IMR-90 (cell line): ENCODE data around the gene DCLRE1B. TPM values are rescaled to one million over a fixed set of nuclear protein-coding genes. Genes with fewer than 3 reads are reported as not detected.

Experiments used
- ATAC-seq: fragments of 200-7000 bp; cut with Tn5 transposase; 2 replicates; pipeline ENCODE4 v1.9.1; 2020; ENCODE audit warnings: low read depth, mild to moderate bottlenecking, moderate library complexity
- BruUV-seq: library from RNA; stranded (reverse); fragments of 400-500 nt; replicated peaks from 2 replicates; lab custom pipeline; 2021; lab: Mats Ljungman, UMichigan
- CTCF ChIA-PET: fragments of 300-600 bp; formaldehyde crosslinking; extraction: SDS; loops from one replicate; lab custom pipeline; 2021; ENCODE audit warnings: antibody characterized with exemption; lab: Yijun Ruan, JAX
- POLR2A ChIA-PET: fragments of 300-600 bp; sonication (Branson Sonifier 250); formaldehyde crosslinking; loops from one replicate; lab custom pipeline; 2022; ENCODE audit warnings: antibody characterized with exemption; ENCODE audit not compliant: unreplicated experiment; lab: Charles Lee
- DNase-seq: peaks from one replicate; pipeline ENCODE4 v3.0.0; 2013
- H2AFZ ChIP-seq: replicated peaks from 2 replicates; pipeline ENCODE3; 2013; ENCODE audit warnings: low read length, mild to moderate bottlenecking; ENCODE audit not compliant: poor library complexity
- H2AK5ac ChIP-seq: 2 replicates; pipeline ENCODE4 v1.6.1; 2013; ENCODE audit warnings: low read depth, low read length, inconsistent platforms
- H2AK9ac ChIP-seq: replicated peaks from 2 replicates; pipeline ENCODE3; 2013; ENCODE audit warnings: mild to moderate bottlenecking, low read depth, low read length, moderate library complexity; ENCODE audit not compliant: poor library complexity
- H2BK120ac ChIP-seq: 2 replicates; pipeline ENCODE4 v1.6.1; 2013; ENCODE audit warnings: low read depth, low read length, inconsistent platforms
- H2BK15ac ChIP-seq: 3 replicates; pipeline ENCODE4 v1.6.1; 2013; ENCODE audit warnings: low read depth, low read length, inconsistent platforms
- H2BK20ac ChIP-seq: 2 replicates; pipeline ENCODE4 v1.6.1; 2013; ENCODE audit warnings: low read depth, mild to moderate bottlenecking, inconsistent platforms, low read length, moderate library complexity
- H2BK5ac ChIP-seq: 2 replicates; pipeline ENCODE4 v1.6.1; 2013; ENCODE audit warnings: mild to moderate bottlenecking, low read depth, low read length, inconsistent platforms; ENCODE audit not compliant: poor library complexity, severe bottlenecking
- H3K14ac ChIP-seq: replicated peaks from 2 replicates; pipeline ENCODE4 v1.6.1; 2013; ENCODE audit warnings: low read depth, low read length, inconsistent platforms
- H3K18ac ChIP-seq: 2 replicates; pipeline ENCODE4 v1.6.1; 2013; ENCODE audit warnings: low read depth, low read length, control low read depth
- H3K23ac ChIP-seq: 2 replicates; pipeline ENCODE4 v1.6.1; 2013; ENCODE audit warnings: low read depth, low read length, inconsistent platforms
- H3K27ac ChIP-seq: 2 replicates; pipeline ENCODE4 v1.5.1; 2013; ENCODE audit warnings: mild to moderate bottlenecking, control low read depth, low read length; ENCODE audit not compliant: insufficient read depth
- H3K27me3 ChIP-seq: 2 replicates; pipeline ENCODE4 v1.6.1; 2013; ENCODE audit warnings: low read length; ENCODE audit not compliant: control insufficient read depth, insufficient read depth
- H3K36me3 ChIP-seq: 2 replicates; pipeline ENCODE4 v1.6.1; 2013; ENCODE audit warnings: low read length, mixed read lengths; ENCODE audit not compliant: control insufficient read depth, insufficient read depth
- H3K4ac ChIP-seq: 2 replicates; pipeline ENCODE4 v1.6.1; 2013; ENCODE audit warnings: low read depth, low read length, inconsistent platforms
- H3K4me1 ChIP-seq: 2 replicates; pipeline ENCODE4 v1.6.1; 2013; ENCODE audit warnings: low read length, mixed read lengths; ENCODE audit not compliant: control insufficient read depth, insufficient read depth
- H3K4me2 ChIP-seq: 2 replicates; pipeline ENCODE4 v1.6.1; 2013; ENCODE audit warnings: low read depth, mild to moderate bottlenecking, control low read depth, low read length, moderate library complexity
- H3K4me3 ChIP-seq: 2 replicates; pipeline ENCODE4 v1.5.1; 2013; ENCODE audit warnings: low read depth, mild to moderate bottlenecking, control low read depth, low read length, moderate library complexity; ENCODE audit not compliant: insufficient read depth
- H3K56ac ChIP-seq: 2 replicates; pipeline ENCODE4 v1.6.1; 2013; ENCODE audit warnings: low read length, inconsistent platforms; ENCODE audit not compliant: insufficient read depth; ENCODE audit errors: extremely low read depth
- H3K79me1 ChIP-seq, 2 experiments: 2 replicates each; pipeline ENCODE4 v1.6.1; 2013; ENCODE audit warnings: low read length in 2 of 2, inconsistent platforms in 1 of 2, low read depth in 1 of 2
- H3K9ac ChIP-seq: 2 replicates; pipeline ENCODE4 v1.6.1; 2013; ENCODE audit warnings: low read depth, low read length, control low read depth
- H3K9me1 ChIP-seq: 2 replicates; pipeline ENCODE4 v1.6.1; 2013; ENCODE audit warnings: low read length, inconsistent platforms; ENCODE audit not compliant: insufficient read depth
- H3K9me3 ChIP-seq: 2 replicates; pipeline ENCODE4 v1.6.1; 2013; ENCODE audit warnings: low read length; ENCODE audit not compliant: control insufficient read depth, insufficient read depth
- H4K20me1 ChIP-seq: 2 replicates; pipeline ENCODE4 v1.6.1; 2013; ENCODE audit warnings: low read length, inconsistent platforms; ENCODE audit not compliant: insufficient read depth
- H4K5ac ChIP-seq: 2 replicates; pipeline ENCODE4 v1.6.1; 2013; ENCODE audit warnings: mild to moderate bottlenecking, low read depth, low read length, control low read depth
- H4K8ac ChIP-seq, 2 experiments: 2 replicates each; pipeline ENCODE4 v1.6.1; 2013; ENCODE audit warnings: low read depth in 2 of 2, low read length in 2 of 2, control low read depth in 1 of 2, inconsistent platforms in 1 of 2
- H4K91ac ChIP-seq: 2 replicates; pipeline ENCODE4 v1.6.1; 2013; ENCODE audit warnings: low read depth, low read length, inconsistent platforms; ENCODE audit not compliant: insufficient read depth
- BHLHE40 ChIP-seq: fragments of 150-350 bp; IDR thresholded peaks from 2 replicates; pipeline ENCODE4 v1.6.1; 2016; ENCODE audit warnings: mild to moderate bottlenecking, low read depth, low read length
- CEBPB ChIP-seq: IDR thresholded peaks from 2 replicates; pipeline ENCODE4 v1.6.1; 2012; ENCODE audit warnings: low read depth, low read length, improper control_type of control experiment
- FOS ChIP-seq: fragments of 150-350 bp; IDR thresholded peaks from 2 replicates; pipeline ENCODE4 v1.6.1; 2016; ENCODE audit warnings: low read depth, low read length
- MAFK ChIP-seq: IDR thresholded peaks from 2 replicates; pipeline ENCODE4 v1.6.1; 2012; ENCODE audit warnings: low read depth, low read length, improper control_type of control experiment
- MAZ ChIP-seq: IDR thresholded peaks from 2 replicates; pipeline ENCODE4 v1.6.1; 2012; ENCODE audit warnings: low read depth, mild to moderate bottlenecking, low read length, improper control_type of control experiment, moderate library complexity, borderline replicate concordance
- MXI1 ChIP-seq: IDR thresholded peaks from 2 replicates; pipeline ENCODE4 v1.6.1; 2012; ENCODE audit warnings: low read depth, mild to moderate bottlenecking, low read length, moderate library complexity, borderline replicate concordance
- NFE2L2 ChIP-seq: fragments of 150-350 bp; IDR thresholded peaks from 2 replicates; pipeline ENCODE4 v1.6.1; 2016; ENCODE audit warnings: low read depth, mild to moderate bottlenecking, low read length
- POLR2A ChIP-seq: IDR thresholded peaks from 2 replicates; pipeline ENCODE4 v1.6.1; 2012; ENCODE audit warnings: mild to moderate bottlenecking, low read depth, low read length
- RAD21 ChIP-seq: IDR thresholded peaks from 2 replicates; pipeline ENCODE4 v1.6.1; 2012; ENCODE audit warnings: low read length, improper control_type of control experiment
- RCOR1 ChIP-seq: IDR thresholded peaks from 2 replicates; pipeline ENCODE4 v1.6.1; 2012; ENCODE audit warnings: mild to moderate bottlenecking, low read length, improper control_type of control experiment; ENCODE audit not compliant: insufficient replicate concordance
- RFX5 ChIP-seq: IDR thresholded peaks from 2 replicates; pipeline ENCODE4 v1.8.0; 2012; ENCODE audit warnings: low read depth, mild to moderate bottlenecking, low read length, moderate library complexity
- SMC3 ChIP-seq: fragments of 150-350 bp; IDR thresholded peaks from 2 replicates; pipeline ENCODE4 v1.6.1; 2016; ENCODE audit warnings: low read depth, mild to moderate bottlenecking, antibody characterized with exemption, low read length, moderate library complexity
- WGBS, 2 experiments: methylation state at CpG; one replicate each; pipeline versions ENCODE4 v1.1.5 to v1.1.7; 2013; ENCODE audit warnings: missing lambda C conversion rate in 2 of 2; ENCODE audit not compliant: insufficient read length in 1 of 2; ENCODE audit errors: extremely low coverage in 2 of 2; 5-methylcytosine and 5-hydroxymethylcytosine counted together
- dilution Hi-C: fragments of 300-500 bp; cut with HindIII; formaldehyde crosslinking; loops from one replicate; pipeline ENCODE4 v1.14.3; 2018; ENCODE audit warnings: low sequenced_read_pairs; ENCODE audit not compliant: unreplicated experiment
- in situ Hi-C: fragments of 300-500 bp; cut with MboI; formaldehyde crosslinking; loops from 3 replicates; pipeline ENCODE4 v1.14.3; 2019; ENCODE audit warnings: low sequenced_read_pairs, inconsistent platforms, mixed read lengths
- intact Hi-C: fragments of 100-400 bp; cut with micrococcal nuclease; formaldehyde crosslinking; loops from 2 replicates; pipeline ENCODE4 v1.10.0; 2022
- polyA plus RNA-seq, 3 experiments: library from polyadenylated mRNA; depleted of rRNA; stranded (reverse); fragments of >200 nt; gene quantifications; 2 replicates each; pipeline ENCODE4 v1.2.3, GENCODE V29; 2012; ENCODE audit warnings: low replicate concordance in 1 of 3
- total RNA-seq: library from RNA; depleted of rRNA; stranded (reverse); fragments of >200 nt; gene quantifications from 2 replicates; pipeline ENCODE4 v1.2.3, GENCODE V29; 2012
- TF ChIP-seq, protein P1 (sequence below): conservative IDR thresholded peaks from 2 replicates; pipeline ENCODE4 v1.5.1; 2012; ENCODE audit warnings: mild to moderate bottlenecking, low read depth, low read length, improper control_type of control experiment
- TF ChIP-seq, protein P2 (sequence below): fragments of 150-350 bp; IDR thresholded peaks from 2 replicates; pipeline ENCODE4 v1.6.1; 2016; ENCODE audit warnings: low read depth, mild to moderate bottlenecking, low read length, moderate library complexity, borderline replicate concordance
- TF ChIP-seq, protein P3 (sequence below): fragments of 150-350 bp; IDR thresholded peaks from 2 replicates; pipeline ENCODE4 v1.6.1; 2017; ENCODE audit warnings: mild to moderate bottlenecking, antibody characterized with exemption, low read length, low read depth

Gene DCLRE1B
- total and polyA plus RNA-seq, 2 of the 4 experiments (the other 2 are of a cell fraction) = 4.9 to 6.1 TPM

DNA sequence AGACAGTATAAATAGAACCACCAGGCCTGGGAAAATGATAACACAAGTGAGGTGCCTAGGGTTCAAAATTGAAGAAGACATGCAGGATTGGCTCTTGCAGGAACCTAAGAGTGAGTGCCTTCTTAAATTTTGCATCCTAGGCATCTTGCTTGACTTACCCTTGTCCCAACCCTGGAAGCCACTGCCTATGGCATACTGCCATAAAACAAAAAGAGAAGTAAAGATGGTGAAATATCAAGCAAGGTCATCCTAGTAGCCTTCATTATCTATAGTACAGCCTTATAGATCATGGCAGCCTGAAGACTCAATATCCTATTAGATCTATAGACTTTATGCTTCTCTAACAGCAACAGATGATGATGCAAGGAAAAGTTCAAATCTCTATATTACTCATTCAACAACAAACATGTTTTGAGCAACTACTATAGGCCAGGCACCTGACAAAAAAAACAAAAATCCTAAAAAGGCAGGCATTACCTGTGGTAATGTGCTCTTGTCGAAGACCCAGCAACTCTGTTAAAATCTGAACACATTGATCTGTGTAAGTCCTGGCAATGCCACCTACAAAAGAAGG, 6.8 kb upstream of the DCLRE1B start:
- POLR2A ChIA-PET = no interaction called here

More for the DNA sequence above, 6.8 kb upstream of the DCLRE1B start:
- no peak overlapping the region for H4K8ac ChIP-seq
- no peak overlapping the region for H2BK120ac ChIP-seq
- H4K91ac ChIP-seq = no peak overlapping the region
- BruUV-seq = no TSS peak
- dilution Hi-C loops (no loop called here), intact Hi-C loops (no loop called here), in situ Hi-C loops (no loop called here)
- no peak overlapping the region for H2BK15ac ChIP-seq
- no peaks in the 10 kb centered on the region for H3K9me3 ChIP-seq
- H4K20me1 ChIP-seq = no peaks in the 10 kb centered on the region
- H3K9ac ChIP-seq = no peak overlapping the region
- H3K79me1 ChIP-seq = peaks cover 8 to 13% of the 10 kb centered on the region in 2 experiments
- H3K56ac ChIP-seq = no peak overlapping the region
- H2BK20ac ChIP-seq = no peak overlapping the region
- no peaks in the 10 kb centered on the region for H3K27me3 ChIP-seq
- ATAC-seq (no peak), DNase-seq (no peak)
- no peaks in the 10 kb centered on the region for H3K9me1 ChIP-seq
- H3K4ac ChIP-seq = no peak overlapping the region
- no peak overlapping the region for H3K4me2 ChIP-seq
- H3K18ac ChIP-seq = no peak overlapping the region
- TF ChIP-seq MAZ = no peak
- TF ChIP-seq POLR2A = no peak
- no peak for TF ChIP-seq SMC3
- TF ChIP-seq RFX5 = no peak
- TF ChIP-seq MAFK = no peak
- TF ChIP-seq CEBPB = no peak
- TF ChIP-seq, protein P1, sequence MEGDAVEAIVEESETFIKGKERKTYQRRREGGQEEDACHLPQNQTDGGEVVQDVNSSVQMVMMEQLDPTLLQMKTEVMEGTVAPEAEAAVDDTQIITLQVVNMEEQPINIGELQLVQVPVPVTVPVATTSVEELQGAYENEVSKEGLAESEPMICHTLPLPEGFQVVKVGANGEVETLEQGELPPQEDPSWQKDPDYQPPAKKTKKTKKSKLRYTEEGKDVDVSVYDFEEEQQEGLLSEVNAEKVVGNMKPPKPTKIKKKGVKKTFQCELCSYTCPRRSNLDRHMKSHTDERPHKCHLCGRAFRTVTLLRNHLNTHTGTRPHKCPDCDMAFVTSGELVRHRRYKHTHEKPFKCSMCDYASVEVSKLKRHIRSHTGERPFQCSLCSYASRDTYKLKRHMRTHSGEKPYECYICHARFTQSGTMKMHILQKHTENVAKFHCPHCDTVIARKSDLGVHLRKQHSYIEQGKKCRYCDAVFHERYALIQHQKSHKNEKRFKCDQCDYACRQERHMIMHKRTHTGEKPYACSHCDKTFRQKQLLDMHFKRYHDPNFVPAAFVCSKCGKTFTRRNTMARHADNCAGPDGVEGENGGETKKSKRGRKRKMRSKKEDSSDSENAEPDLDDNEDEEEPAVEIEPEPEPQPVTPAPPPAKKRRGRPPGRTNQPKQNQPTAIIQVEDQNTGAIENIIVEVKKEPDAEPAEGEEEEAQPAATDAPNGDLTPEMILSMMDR = no peak
- TF ChIP-seq, protein P2, sequence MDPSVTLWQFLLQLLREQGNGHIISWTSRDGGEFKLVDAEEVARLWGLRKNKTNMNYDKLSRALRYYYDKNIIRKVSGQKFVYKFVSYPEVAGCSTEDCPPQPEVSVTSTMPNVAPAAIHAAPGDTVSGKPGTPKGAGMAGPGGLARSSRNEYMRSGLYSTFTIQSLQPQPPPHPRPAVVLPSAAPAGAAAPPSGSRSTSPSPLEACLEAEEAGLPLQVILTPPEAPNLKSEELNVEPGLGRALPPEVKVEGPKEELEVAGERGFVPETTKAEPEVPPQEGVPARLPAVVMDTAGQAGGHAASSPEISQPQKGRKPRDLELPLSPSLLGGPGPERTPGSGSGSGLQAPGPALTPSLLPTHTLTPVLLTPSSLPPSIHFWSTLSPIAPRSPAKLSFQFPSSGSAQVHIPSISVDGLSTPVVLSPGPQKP = no peak
- TF ChIP-seq, protein P3, sequence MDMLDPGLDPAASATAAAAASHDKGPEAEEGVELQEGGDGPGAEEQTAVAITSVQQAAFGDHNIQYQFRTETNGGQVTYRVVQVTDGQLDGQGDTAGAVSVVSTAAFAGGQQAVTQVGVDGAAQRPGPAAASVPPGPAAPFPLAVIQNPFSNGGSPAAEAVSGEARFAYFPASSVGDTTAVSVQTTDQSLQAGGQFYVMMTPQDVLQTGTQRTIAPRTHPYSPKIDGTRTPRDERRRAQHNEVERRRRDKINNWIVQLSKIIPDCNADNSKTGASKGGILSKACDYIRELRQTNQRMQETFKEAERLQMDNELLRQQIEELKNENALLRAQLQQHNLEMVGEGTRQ = no peak
- no peak for TF ChIP-seq RAD21
- TF ChIP-seq BHLHE40 = no peak
- TF ChIP-seq NFE2L2 = no peak
- no peak for TF ChIP-seq FOS
- TF ChIP-seq RCOR1 = no peak
- no peak for TF ChIP-seq MXI1
- H3K4me1 ChIP-seq = no peaks in the 10 kb centered on the region
- H4K5ac ChIP-seq = no peak overlapping the region
- no peak overlapping the region for H2BK5ac ChIP-seq
- no CpG with 5 or more reads among the region's 1 CpG for WGBS, 2 experiments
- CTCF ChIA-PET = no interaction called here
- no peak overlapping the region for H3K4me3 ChIP-seq
- H2AK9ac ChIP-seq = no peak overlapping the region
- no peak overlapping the region for H3K14ac ChIP-seq
- no peak overlapping the region for H2AFZ ChIP-seq
- H2AK5ac ChIP-seq = no peak overlapping the region
- H3K27ac ChIP-seq = no peak overlapping the region
- H3K23ac ChIP-seq = no peak overlapping the region
- H3K36me3 ChIP-seq = peaks cover 16% of the 10 kb centered on the region
